HG02588 (cell line): Measurements from ENCODE around the gene SMAP1.
A peak's percentile ranks its signal among the peaks of the same experiment; 100 is the strongest.

ENCODE experiments used
- ATAC-seq: cut with Tn5 transposase; IDR thresholded peaks from one replicate; pipeline ENCODE4 v1.9.1; 2021; ENCODE audit warnings: mild to moderate bottlenecking, moderate library complexity; ENCODE audit not compliant: unreplicated experiment

The SMAP1 gene

DNA sequence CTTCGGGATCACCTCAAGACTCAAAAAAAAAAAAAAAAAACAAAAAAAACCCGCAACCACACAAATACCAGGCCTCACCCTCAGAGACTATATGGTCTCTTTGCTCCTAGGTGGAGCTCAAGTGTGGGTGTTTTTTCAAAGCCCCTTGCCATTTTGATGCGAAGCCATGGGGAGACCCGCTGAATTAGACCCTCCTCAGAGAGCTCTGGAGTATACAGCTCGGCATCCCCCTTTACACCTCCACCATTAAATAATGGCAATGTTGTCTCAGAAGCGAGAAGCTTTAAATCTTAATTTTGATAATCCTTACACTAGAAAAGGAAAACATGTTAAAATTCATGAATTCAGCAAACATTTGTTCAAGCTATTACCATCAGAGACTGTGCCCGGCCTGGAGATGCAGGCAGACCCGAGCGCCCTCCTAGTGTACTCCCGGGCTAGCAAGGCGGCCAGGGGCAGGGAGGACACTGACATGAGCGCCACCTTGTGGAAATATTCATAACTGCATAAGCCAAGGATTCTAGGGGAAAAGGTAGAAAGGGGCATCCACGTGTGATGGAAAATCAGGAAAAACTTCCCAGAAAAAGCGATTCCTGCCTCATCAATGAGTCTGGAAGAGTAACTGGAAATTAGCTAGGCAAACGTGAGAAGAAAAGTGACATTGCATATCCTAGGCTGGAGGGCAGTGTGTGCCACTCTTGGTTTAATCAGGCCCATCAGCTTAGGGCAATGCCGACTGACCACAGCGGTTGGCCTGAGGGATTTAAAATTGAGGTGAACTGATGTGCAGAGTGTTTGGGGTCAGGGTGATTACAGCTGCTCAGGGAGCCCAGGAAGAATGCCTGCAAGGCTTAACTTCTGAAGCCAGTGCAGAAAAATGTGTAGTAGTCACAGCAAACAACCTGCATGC lies 216.6 kb downstream of the SMAP1 start:
- ATAC-seq = peak; percentile 79

DNA sequence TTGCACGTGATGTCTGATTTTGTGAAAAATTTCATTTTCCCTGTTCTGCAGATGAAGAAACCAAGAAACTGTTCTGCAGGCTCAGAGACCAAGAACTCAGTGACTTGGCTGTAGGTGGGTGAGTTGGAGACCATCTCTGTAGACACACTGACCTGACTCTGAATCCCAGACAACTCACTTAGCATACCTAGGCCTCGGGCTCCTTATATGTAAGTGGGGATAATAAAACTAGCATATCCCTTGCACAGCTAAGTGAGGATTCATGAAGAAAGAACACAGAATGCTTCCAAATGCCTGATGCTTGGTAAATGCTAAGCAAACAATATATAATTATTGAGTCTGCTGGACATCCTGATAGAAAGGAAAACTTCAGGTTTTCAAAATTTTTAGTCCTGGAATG lies 218.4 kb downstream of the SMAP1 start:
- ATAC-seq = no peak

DNA sequence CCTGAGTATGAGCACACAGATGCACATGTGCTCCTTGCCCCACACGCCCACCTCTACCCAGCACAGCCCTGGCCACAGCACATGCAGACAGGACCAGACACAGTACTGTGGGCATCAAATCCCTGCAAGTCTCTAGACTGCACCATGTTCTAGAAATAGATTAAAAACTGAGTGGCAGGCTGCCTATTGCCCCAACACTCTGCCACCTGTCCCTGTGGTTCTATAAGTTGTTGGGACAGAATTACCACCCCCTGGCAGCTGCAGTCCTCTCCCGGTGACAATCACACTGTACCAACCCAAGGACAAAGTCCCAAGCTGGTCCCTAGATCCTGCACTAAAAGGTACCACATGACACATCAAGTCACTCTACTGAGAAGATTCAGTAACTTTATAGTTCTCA lies 219.0 kb downstream of the SMAP1 start:
- no peak for ATAC-seq

- no peak for ATAC-seq
Measured at GRCh38 chr6:70889270-70889669, 221.6 kb downstream of the SMAP1 start.

DNA sequence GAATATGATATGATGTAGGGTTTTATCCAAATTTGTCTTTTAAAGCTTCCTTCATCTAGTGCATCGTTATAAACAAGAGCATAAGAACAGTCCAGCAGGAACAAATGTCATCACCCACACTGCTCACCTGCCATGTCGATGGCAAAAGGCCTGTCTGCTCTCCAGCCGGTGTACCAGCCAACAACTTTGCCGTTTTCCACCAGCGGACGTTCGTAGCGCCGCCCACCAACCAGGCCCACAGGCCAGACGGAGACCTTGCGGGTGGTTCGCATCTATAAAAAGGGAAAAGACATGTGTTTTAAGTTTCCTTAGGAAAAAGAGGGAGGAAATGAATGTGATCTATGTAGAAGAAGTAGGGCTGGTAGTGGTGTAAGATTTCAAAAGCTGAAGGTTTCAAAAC lies 226.3 kb downstream of the SMAP1 start:
- no peak for ATAC-seq

GRCh38 chr6:70900047-70900446 lies 232.4 kb downstream of the SMAP1 start:
- ATAC-seq = no peak

DNA sequence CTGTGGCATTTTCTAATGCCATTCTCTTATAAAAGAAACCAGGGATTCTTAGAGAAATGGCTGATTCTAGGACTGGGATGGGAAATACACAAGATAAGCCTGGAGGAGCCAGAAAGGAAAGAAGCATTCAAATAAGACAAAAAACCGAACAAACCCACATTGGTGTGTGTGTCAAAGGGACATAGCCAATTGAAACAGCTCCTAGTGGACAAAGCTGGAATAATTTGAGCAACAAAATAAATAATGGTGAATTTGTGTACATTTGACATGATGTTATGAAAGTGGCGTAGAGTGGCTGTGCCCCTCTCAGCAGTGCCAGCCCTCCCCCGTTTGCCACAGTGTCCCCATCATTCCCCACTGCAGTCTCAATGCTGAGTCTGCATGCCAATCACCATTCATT lies 233.6 kb downstream of the SMAP1 start:
- ATAC-seq = no peak

GRCh38 chr6:70903665-70904452 lies 236.2 kb downstream of the SMAP1 start:
- ATAC-seq = no peak

DNA sequence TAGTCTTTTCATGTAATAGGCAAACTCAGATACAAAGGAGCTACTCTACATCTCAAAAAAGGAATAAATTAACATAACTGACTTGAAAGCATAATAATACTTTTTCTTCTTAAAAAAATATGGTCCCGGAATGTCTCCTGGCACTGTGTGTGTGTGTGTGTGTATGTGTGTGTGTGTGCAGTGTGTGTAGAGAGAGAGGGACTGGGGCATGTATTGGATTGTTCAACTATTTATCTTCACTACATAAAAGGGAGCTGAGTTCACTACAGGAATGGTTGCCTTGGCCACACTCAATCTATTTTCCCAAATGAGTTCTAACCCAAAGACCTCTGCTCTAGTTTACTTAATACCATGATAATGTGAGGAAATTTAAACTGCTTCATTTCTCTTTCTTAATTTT lies 238.1 kb downstream of the SMAP1 start:
- no peak for ATAC-seq
